ENCODE data around the gene MS4A1. TPM values are rescaled to one million over a fixed set of nuclear protein-coding genes. Genes with fewer than 3 reads are reported as not detected.

Gene MS4A1
- total and polyA plus RNA-seq, 2 experiments from 2014 or later = not detected

DNA sequence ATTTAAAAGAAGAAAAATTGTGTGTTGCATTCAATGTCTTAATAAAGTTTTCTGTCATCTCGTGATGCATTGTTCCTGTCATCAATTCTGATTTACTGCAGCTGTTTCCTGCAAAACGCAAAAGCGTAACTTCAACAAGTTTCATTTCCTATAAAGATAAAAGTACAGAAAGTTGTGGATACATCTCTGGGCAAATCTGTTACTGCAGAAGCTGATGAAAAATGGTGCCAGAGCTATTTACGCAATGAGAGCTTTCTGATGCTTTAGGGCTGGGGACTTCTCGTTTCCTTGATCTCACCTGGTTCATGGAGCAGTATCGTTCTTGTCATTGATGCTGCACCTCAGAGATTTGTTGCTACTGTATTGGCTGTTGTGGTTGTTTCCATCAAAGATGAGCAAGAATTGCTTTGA lies 21.4 kb downstream of the MS4A1 start:
- no peak overlapping the region for H3K4me3 ChIP-seq
- H3K27me3 ChIP-seq = no peaks in the 10 kb centered on the region
- no peak overlapping the region for H2AFZ ChIP-seq
- H3K4me2 ChIP-seq = no peak overlapping the region
- H3K4me1 ChIP-seq (ENCODE audit: insufficient read depth) = no peaks in the 10 kb centered on the region
- H3K9me3 ChIP-seq (ENCODE audit: low read depth) = no peaks in the 10 kb centered on the region
- H3K36me3 ChIP-seq (replicated peaks; ENCODE audit: insufficient read depth, low read depth) = no peaks in the 10 kb centered on the region
- no peaks in the 10 kb centered on the region for H4K20me1 ChIP-seq (ENCODE audit: insufficient read depth, poor library complexity, severe bottlenecking)
- no peaks in the 10 kb centered on the region for H3K79me2 ChIP-seq
- no peak overlapping the region for H3K27ac ChIP-seq
- WGBS (ENCODE audit: low lambda C conversion rate, missing lambda C conversion rate) = 87% methylated on average over 6 of the region's 6 CpGs
- H3K9me2 ChIP-seq (replicated peaks; ENCODE audit: insufficient read depth) = no peaks in the 10 kb centered on the region
- TF ChIP-seq CTCF (IDR thresholded peaks at IDR 0.05; ENCODE audit: poor library complexity) (no peak), EZH2 (IDR thresholded peaks at IDR 0.05; ENCODE audit: borderline replicate concordance) (no peak), EZH2phosphoT487 (IDR thresholded peaks at IDR 0.05; ENCODE audit: low read depth, severe bottlenecking, unreplicated experiment) (no peak)
- DNase-seq (ENCODE audit: low spot score) = no peak

DNA sequence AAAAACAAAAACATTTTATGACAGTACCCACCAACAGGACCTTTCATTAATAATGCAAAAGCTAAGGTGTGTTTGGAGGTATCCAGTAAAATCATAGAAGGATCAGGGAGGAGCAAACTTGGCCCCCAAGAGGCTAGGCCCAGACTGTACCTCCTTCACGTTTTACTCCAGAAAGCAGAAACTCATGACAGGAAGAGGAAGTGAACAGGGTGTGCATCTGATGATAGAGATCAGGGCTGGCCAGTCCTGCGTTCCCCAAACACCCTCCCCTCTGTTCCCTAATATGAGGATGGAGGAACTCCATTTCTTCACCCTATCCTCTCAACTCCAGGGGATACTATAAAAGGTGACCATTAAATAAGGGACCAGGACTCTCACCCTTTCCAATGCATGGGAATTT lies 26.7 kb downstream of the MS4A1 start:
- H3K36me3 ChIP-seq (replicated peaks; ENCODE audit: insufficient read depth, low read depth) = no peaks in the 10 kb centered on the region
- no peaks in the 10 kb centered on the region for H3K4me1 ChIP-seq (ENCODE audit: insufficient read depth)
- no peak overlapping the region for H3K27ac ChIP-seq
- no peaks in the 10 kb centered on the region for H3K9me3 ChIP-seq (ENCODE audit: low read depth)
- 59% methylated on average over 2 of the region's 2 CpGs for WGBS (ENCODE audit: low lambda C conversion rate, missing lambda C conversion rate)
- no peak for DNase-seq (ENCODE audit: low spot score)
- TF ChIP-seq CTCF (IDR thresholded peaks at IDR 0.05; ENCODE audit: poor library complexity) = no peak
- TF ChIP-seq EZH2phosphoT487 (IDR thresholded peaks at IDR 0.05; ENCODE audit: low read depth, severe bottlenecking, unreplicated experiment) = no peak
- no peak for TF ChIP-seq EZH2 (IDR thresholded peaks at IDR 0.05; ENCODE audit: borderline replicate concordance)
- H3K79me2 ChIP-seq = no peaks in the 10 kb centered on the region
- H3K27me3 ChIP-seq = no peaks in the 10 kb centered on the region
- H4K20me1 ChIP-seq (ENCODE audit: insufficient read depth, poor library complexity, severe bottlenecking) = no peaks in the 10 kb centered on the region
- H3K9me2 ChIP-seq (replicated peaks; ENCODE audit: insufficient read depth) = no peaks in the 10 kb centered on the region
- H2AFZ ChIP-seq = no peak overlapping the region
- H3K4me3 ChIP-seq = no peak overlapping the region
- H3K4me2 ChIP-seq = no peak overlapping the region

- Histone ChIP-seq H3K9me3 (ENCODE audit: low read depth) (no peaks in the 10 kb centered on the region), H3K27ac (no peak overlapping the region), H3K36me3 (replicated peaks; ENCODE audit: insufficient read depth, low read depth) (no peaks in the 10 kb centered on the region), H3K79me2 (no peaks in the 10 kb centered on the region), H3K4me1 (ENCODE audit: insufficient read depth) (no peaks in the 10 kb centered on the region), H3K4me3 (no peak overlapping the region), H3K9me2 (replicated peaks; ENCODE audit: insufficient read depth) (no peaks in the 10 kb centered on the region), H4K20me1 (ENCODE audit: insufficient read depth, poor library complexity, severe bottlenecking) (no peaks in the 10 kb centered on the region), H3K27me3 (no peaks in the 10 kb centered on the region), H2AFZ (no peak overlapping the region), H3K4me2 (no peak overlapping the region)
- TF ChIP-seq EZH2 (IDR thresholded peaks at IDR 0.05; ENCODE audit: borderline replicate concordance) (no peak), CTCF (IDR thresholded peaks at IDR 0.05; ENCODE audit: poor library complexity) (peak; percentile 44), EZH2phosphoT487 (IDR thresholded peaks at IDR 0.05; ENCODE audit: low read depth, severe bottlenecking, unreplicated experiment) (no peak)
- 32% methylated on average over 5 of the region's 5 CpGs for WGBS (ENCODE audit: low lambda C conversion rate, missing lambda C conversion rate)
- DNase-seq (ENCODE audit: low spot score) = peak; percentile 51
These were observed 30.3 kb downstream of the MS4A1 start for GRCh38 chr11:60485987-60486386.
